CD4-positive, alpha-beta T cell treated with Interleukin-6 for 4 hours (primary cell): ENCODE data around the gene SYNDIG1.

Source experiments
- DNase-seq: peaks from one replicate; pipeline ENCODE4 v3.0.0-alpha.2; 2020; ENCODE audit warnings: mixed read lengths

Gene SYNDIG1

DNA sequence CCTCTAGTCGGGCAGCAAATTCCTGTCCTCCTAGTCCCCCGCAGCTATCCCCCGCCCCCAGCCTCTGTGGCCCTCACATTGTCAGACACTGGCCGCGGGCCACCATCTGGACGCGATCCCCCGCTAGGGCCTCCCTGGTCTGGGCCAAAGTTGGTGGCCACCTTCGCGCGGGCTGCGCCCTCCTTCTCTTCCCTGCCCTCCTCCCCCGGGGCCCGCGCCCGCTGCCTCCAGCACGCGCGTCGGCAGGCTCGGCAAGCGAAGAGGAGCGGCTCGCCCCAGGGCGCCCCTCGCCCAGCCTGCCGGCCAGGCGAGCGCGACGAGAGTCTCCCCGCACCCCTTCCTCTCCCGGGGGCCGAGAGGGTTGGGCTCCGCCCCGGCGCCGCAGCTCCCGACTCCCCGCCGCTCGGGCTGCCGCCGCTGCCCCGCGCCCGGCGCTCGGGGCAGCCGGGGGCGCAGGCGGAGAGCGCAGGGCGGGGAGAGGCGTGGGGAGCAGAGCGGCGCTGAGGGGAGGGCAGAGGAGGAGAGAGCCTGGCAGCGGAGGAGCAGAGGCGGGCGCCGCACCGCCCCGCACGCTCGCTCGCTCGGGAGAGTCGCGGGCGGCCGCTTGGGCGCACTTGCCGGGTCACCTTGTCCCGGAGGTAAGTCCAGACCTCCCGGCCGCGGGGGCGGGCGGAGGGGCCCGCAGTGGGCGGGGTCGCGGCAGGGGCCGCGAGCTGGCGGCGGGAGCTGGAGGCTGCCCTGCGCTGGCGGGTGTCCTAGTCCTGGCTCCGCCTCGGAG is at the start of gene SYNDIG1:
Gene SYNDIG1 (plus strand): TSS at position 514 of the 778 bp plus-strand sequence. CDS start 73,469 bp downstream, outside the sequence.
- DNase-seq, result no peak

DNA sequence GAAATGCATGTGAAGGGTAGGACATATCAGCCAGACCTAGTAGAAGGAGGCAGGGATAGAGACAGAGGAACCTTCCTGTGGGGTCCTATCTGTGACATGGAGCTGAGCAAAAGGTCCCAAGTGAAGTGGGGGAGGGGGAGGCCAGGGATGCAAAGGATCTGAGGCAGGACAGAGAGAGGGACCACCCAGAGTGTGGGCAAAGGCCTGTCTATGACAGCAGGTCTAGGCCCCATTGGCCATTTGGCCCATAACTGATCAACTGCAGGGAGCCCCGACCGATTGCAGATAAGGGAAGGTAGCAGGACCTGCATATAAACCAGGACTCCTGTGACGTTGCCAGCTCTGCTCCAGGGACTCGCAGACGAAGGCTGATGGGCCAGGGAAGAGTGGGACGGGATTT is 49.6 kb upstream of the SYNDIG1 start:
- DNase-seq, result no peak

DNA sequence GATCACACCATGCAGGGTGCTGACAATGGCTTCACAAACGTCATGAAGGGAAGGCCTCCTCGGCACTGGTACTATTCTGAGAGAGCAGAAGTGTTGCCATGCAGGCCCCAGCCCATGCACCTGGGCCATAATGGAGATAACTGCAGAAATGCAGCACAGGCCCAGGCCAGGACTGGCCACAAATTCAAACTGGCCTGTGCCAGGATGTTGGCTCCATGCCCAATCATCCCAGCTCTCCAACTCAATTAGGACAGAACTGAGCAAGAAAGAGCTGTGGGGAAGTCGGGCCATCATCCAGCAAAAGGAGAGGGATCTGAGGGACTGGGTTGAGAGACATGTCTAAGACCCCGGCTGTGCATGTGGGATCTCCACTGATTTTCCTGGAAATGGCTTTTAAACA is 48.9 kb upstream of the SYNDIG1 start:
- DNase-seq, result no peak

DNA sequence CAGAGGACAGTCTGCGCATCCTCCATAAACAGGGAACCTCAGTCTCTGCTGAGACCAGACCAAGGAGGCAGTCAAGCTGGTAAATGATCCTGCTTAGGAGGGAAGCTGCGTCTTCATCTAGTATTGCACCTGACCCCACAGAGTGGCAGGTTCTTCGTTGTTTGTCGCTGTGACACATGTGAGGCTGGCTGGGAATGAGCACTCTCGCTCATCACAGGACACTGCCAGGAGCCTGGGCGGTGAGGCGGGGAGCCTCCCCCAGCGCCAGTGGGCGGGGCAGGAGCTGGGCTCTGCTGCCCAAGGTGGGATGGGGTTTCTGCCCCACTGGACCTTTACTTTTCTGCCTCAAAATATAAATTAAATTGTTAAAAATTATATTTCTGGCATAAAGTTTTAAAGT is 48.4 kb upstream of the SYNDIG1 start:
- DNase-seq, result no peak

DNA sequence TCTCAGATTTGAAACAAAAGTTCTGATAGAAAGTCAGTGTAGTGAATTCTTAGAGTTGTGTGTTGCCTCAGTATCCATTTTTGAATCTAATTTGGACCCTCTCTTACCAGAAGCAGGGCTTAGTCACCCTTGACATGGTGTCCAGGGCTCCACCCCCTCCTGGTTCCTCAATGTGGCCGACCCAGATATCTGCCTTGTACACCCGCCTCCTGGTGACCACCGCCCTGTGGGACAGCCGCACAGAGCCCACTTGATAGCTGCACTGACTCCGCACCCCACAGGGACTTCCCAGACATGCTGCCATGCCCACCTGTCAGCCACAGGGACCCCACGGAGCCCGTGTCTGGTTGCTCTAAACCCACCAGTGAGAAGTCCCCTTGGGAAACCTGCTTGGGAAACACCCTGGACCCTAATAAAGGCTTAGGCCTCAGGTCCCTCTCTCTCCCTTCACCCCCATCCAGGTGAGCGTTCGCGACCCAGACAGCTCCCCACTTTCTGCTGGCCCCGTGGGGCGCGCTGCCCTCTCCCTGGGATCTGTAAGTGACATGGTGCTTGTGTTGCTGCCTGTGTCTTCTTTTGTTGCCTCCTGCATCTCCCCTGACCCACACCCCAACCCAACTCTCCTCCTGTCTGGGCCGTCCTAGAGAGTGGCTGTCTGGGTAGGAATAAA is 47.2 kb upstream of the SYNDIG1 start:
- no peak for DNase-seq

DNA sequence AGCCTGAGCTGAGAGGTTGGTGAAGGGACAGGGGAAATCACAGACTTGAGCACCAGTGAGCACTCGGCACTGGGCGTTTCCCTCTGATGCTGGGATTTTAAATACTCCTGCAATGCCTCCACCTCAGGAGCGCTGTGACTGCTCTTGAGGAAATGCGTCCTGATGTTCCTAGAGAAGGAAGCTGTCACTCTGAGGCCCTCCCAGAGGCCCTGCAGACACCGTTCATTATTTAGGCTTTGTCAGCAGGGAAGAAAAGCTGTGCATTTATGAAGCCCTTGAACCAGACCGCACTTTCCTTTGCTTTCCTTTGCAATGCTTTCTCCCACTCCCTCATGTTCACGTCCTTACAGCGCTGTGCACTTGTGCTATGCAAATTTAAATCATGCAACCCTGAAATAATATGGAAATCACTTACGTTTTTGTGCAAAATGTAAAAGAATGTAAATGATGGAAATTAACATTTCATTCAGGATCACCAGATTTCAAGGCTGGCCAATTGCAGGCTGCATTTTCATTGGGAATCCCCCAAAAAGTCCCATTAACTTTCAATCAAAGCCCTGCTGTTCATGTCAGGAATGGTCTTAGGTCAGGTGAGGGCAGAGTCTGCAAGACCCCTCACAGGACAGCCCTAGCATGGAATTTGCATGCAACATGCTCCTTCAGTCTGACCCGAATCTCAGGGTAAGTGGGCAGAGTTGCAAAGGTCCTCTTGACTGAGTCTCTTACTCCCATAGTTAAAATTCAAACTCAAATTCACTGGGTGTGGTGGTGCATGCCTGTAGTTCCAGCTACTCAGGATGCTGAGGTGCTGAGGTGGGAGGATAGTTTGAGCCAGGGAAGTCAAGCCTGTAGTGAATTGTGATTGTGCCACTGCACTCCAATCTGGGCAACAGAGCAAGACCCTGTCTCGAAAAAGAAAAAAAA is 45.8 kb upstream of the SYNDIG1 start:
- DNase-seq, result no peak

DNA sequence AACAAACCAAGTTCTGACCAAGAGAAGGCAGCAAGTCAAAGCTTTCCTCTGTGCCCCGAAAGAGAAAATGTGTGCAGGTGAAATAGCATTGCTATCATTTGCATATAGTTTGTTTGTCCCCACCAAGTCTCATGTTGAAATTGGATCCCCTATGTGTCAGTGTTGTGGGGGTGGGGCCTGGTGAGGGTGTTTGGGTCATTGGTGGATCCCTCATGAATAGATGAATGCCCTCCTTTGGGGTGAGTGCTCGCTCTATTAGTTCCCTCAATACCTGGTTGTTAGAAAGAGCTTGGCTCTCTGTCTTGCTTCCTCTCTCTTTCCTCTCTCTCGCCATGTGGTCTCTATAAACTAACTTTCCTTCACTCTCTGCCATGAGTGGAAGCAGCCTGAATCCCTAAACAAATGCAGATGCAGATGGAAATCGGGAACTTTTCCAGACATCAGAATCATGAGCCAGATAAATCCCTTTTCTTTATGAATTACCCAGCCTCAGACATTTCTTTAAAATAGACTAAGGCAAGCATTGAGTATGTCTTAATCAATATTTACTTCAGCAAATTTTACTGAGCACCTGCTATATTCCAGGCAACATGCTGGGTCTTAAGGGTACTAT is 43.8 kb upstream of the SYNDIG1 start:
- no peak for DNase-seq

DNA sequence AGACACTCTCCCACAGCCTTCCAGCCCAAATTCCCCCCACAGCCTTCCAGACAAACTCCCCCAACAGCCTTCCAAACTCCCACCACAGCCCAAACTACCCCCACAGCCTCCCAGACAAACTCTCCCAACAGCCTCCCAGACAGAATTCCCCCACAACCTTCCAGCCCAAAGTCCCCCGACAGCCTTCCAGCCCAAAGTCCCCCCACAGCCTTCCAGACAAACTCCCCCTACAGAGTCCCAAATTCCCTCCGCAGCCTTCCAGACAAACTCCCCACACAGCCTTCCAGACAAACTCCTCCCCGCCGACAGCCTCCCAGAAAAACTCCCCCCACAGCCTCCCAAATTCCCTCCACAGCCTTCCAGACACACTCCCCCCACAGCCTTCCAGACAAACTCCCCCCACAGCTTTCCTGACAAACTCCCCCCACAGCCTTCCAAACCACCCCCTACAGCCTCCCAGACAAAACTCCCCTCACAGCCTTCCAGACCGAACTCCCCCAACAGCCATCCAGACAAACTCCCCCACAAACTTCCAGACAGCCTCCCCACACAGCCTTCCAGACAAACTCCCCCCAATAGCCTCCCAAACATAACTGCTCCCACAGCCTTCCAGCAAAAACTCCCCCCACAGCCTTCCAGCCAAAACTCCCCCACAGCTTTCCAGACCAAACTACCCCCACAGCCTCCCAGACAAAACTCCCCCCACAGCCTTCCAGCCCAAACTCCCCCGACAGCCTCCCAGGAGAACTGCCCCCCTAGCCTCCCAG is 38.0 kb upstream of the SYNDIG1 start:
- no peak for DNase-seq

DNA sequence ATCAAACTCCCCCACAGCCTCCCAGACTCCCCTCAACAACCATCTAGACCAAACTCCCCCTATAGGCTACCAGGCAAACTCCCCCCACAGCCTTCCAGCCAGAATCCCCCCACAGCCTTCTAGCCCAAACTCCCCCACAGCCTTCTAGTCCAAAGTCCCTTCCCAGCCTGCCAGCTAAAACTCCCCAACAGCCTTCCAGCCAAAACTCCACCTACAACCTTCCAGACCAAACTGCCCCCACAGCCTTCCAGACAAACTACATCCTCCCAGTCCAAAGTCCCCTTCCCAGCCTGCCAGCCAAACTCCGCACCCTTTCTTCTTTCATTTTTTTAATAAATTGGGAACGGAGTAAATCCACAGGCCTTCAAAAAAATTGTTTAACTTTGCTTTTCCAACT is 37.4 kb upstream of the SYNDIG1 start:
- no peak for DNase-seq

DNA sequence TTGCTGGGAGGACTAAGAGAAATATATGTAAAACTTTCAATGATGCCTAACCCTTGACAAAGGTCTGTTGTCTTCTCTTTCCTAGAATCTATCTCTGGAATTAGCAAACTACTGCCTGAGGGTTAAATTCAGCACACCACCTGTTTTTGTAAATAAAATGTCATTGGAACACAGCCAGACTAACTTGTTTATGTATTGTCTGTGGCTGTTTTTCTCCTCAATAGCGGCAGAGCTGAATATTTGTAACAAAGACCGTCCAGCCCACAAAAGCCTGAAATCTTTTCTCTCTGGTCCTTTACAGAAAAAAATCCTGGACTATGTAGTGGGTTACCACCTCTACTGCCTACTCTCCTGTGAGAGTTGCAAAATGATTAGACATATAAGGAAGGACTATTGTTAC is 33.3 kb upstream of the SYNDIG1 start:
- DNase-seq, result no peak

DNA sequence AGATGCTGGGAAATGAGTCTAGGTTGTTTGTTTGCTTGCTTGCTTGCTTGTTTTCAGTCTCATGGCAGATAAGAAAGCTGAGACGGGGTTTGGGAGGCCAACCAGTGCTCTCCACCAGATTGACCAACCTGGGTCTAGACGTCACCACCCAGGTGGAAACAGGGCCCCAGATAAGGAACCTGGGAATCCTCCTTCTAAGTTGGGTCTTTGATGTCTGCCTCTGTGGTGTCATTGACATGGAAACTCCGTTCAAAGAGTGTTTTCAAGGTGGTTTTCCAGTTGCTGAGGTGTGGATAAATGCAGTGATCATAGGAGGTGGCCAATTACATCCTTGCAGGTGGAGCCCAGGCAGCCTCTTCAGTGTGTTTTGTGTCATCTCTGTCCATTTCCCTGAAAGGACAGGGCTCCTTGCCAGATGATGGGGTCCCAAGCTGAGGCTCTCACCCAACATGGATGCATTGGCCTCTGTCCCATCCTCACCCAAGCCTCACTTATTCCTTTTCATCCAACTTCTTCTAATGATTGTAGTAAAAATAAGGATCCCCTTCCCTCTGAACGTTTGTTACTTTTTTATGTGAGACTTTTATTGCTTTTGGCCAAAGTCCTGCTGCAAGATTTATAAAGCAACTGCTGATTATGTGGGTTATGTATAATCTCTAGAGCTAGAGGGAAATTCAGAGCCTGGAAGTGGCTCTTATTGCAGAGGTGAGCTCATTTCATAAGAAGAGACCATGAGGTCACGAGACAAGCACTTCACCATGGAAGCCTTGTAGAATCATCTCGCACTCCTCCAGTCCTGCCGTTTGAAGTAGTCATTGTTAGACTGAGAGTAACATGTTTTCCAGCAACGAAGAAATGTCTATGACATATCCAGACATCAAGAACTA is 32.0 kb upstream of the SYNDIG1 start:
- DNase-seq, result no peak

DNA sequence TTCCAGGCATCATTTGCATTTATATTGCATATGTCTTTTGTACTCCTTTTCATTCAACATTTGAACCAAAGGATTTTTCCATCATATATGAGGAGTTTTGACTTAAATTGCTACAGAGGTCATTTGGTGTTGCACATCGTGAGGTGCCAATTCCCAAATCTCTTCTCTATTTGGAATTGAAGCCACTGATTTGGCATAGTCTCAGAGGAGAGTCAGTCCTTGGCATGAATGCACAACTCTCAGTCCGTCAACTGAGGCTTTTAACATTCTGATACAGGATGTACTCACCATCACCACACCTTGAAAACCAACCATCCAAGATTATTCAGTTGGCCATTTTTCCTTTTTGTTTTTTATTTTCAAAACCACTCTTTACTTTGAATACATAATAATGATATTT is 31.1 kb upstream of the SYNDIG1 start:
- DNase-seq, result no peak

DNA sequence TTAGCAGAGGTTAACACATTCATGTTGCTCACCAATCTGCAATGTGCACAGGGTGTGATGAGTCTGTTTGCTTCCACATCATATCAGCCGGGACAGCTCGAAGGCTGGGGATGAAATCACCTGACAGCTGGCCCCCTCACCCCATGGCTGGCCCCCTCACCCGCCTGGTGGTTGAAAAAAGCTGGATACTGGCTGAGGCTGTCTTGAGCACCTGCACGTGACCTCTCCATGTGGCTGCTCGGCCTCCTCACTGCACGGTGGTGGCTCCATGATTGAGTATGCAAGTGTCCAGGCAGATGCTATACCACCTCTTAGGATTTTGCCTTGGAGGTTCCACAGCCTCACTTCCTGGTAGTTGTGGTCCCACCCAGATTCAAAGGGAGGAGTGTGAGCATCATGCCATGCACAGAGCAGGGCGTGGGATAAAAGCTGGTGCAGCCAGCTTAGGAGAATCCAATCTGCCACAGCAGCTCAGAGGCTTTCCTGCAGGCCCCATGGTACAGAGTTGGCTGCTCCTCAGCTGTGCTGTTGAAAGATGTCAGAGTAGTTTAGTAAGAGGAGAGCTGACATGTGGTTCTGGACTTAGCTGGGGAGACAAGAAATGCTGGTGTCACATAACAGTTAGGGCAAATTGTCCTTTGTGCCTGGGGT is 29.6 kb upstream of the SYNDIG1 start:
- no peak for DNase-seq

DNA sequence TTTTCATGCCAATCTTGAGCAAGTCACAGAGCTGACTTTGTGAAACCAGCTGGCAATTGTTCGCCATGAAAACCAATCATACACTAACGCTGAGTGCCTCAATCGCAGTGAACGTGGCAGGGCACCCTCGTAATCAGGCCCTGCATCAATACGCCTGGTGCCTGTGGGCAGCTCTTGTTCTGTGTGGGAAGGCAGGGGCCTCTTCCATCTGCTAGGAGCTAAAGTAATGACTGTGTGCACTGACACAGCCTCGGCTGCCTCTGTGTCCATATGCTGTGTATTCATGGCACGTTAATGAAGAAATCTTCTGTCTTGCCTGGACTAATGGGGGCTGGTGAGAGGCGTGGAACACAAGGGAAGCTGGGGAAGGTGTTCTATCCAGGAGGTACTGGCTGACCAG is 27.8 kb upstream of the SYNDIG1 start:
- no peak for DNase-seq

DNA sequence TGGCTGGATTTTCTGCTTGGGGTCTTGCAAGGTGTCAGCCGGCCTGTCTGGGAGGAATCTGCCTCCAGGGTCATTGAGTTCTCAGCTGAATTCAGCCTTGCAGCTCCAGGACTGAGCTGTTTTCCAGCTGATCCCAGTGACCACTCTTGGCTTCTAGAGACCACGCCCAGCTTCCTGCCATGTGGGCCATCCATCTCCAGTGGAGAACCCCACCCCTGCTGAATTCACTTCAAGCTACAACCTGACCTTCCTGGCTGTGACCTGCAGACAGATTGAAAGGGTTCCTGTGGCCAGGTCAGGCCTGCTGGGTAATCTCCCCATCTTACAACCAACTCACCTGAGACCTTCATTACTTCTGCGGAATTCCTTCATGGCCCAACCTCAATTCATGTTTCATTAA is 26.5 kb upstream of the SYNDIG1 start:
- DNase-seq, result no peak

DNA sequence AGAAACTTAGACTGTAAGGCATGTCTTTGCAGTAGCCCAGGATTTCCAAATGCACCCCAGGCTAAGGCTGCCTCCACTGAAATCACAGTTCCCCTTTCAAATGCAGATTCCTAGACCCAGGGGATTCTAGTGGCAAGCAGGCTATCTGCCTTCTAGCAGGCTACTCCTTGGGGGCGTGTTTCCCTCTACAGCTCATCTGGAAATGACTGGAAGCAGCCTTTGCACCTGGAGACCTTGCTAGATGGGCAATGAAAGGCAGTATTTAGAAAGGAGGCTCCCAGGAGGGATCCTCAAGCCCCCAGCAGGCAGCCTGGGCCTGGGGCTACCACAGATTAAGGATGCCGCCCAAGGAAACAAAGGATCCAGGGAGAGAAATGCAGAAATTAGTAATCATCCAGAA is 26.0 kb upstream of the SYNDIG1 start:
- DNase-seq, result no peak

DNA sequence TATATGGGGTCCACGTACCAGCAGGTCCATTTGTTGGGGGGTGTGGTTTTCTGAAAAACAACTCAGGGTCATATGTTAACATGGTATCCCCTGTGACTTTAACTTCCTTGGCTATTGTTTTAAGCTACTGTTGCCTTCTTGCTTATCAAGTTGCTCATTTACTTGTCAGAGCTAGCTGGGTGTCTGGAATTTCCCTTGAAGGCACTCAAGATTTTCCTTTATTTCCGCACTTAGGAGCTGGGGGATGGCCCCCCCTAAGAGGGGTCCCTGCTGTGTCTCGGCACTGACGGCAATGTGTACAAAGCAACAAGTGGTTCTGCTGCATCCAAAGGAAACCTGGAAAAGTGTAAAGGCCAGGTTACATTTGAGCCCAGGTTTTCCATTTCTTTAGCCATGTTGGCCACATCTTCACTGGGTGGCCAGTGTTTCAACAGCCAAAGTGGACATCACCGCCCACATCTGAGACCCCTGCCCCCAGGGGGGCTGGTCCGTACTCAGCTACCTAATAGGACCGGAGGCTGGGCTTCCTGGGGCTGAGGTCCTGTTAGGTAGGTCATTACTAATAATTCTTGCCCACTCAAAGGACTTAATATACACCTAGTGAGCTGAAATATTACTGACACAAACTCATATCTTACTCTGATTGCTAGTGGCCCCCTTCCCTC is 24.8 kb upstream of the SYNDIG1 start:
- DNase-seq, result no peak

DNA sequence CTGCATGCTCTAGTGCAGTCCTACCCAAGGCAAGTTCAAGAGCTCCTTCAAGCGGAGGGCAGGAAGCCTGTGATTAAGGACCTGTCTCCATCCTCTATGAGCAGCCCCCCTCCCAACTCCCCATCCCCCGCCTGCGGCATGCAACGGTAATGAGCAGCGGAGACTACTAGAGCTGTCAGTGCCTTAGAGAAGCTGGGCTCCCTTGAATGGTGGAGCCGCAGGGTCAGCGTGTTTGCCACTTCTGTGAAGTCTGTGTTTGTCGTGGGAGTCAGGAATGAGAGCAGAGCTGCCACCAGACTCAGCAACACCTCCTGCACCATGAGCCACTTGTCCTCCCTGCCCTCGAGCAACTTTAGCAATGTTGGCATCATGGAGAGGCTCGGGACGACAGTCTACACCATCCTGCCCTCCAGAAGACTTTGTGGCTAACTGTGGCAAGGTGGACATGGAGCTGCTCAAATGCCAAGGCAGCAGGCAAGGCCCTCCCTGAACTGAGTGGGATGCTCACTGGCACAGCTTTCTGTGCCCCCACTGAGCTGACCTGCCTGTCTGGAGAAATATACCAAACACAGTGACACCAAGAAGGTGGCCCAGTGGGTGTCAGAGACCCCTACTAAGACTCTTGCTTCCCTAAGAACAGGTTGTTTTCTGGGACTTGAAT is 23.8 kb upstream of the SYNDIG1 start:
- no peak for DNase-seq

DNA sequence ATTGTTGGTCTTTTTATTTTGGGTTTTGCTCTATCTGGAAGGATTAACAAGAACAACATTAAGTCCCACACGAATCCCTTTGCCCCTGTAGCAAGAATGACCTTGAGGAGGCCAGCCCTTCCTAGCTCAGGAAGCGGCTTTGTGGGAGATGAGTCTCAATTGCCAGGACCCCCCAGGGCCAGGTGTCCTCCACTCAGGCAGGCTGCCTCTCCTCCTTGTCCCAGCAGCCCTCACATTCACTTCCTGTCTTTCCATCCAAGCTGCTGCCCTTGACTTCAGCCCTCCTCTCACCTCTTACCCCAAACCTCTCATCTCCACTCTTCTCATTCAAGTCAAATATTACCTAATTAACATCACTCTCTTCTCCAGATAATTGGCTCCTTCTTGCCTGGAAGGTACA is 22.6 kb upstream of the SYNDIG1 start:
- DNase-seq, result no peak

DNA sequence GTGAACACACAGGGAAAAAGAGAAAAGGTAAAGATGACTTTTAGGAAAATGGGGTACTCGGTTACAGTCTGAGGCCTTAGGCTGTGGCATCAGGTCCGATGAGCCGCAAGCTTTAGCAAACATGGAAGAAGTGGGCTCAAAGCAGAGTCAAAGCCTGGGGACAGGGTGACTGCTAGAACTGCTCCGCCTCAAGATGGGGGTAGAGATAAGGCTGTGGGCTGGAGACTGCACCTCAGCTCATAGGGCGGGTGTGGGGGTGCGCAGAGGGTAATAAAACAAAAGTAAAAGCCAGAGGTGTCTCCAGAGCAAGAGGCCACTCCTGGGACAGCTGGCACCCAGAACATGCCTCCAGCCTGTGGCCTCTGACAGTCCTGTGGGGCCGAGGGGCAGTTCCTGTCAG is 21.3 kb upstream of the SYNDIG1 start:
- DNase-seq, result no peak
